Mesothelial cell of epicardium (in vitro differentiated cells): ENCODE measurements around the gene CYP4F12. TPM values are rescaled to one million over a fixed set of nuclear protein-coding genes. Genes with fewer than 3 reads are reported as not detected.

ENCODE experiments used
- total RNA-seq: library from RNA; stranded (reverse); gene quantifications from 3 replicates; pipeline ENCODE4 v1.2.1, GENCODE V29; 2021

The CYP4F12 gene
- total RNA-seq, 1 donor from 2014 or later: not detected

Other genes starting within 250 kb of the CYP4F12 start
- 57.5 to 62.0 TPM (median 60.4 TPM) in 3 replicates for gene WIZ, start 223.1 kb upstream of the CYP4F12 start, total RNA-seq
- gene RASAL3, start 208.5 kb upstream of the CYP4F12 start, total RNA-seq: not detected in 3 replicates
- not detected in 3 replicates for gene PGLYRP2, start 193.6 kb upstream of the CYP4F12 start, total RNA-seq
- gene CYP4F22, start 164.6 kb upstream of the CYP4F12 start, total RNA-seq: not detected in 3 replicates
- gene CYP4F8, start 57.9 kb upstream of the CYP4F12 start, total RNA-seq: not detected in 3 replicates
- gene CYP4F3, start 32.2 kb upstream of the CYP4F12 start, total RNA-seq: not detected in 3 replicates
- gene OR10H2, start 54.9 kb downstream of the CYP4F12 start, total RNA-seq: not detected in 3 replicates
- not detected in 3 replicates for gene OR10H3, start 64.9 kb downstream of the CYP4F12 start, total RNA-seq
- gene OR10H5, start 114.6 kb downstream of the CYP4F12 start, total RNA-seq: not detected in 3 replicates
- 0.04 TPM in 1 of 3 replicates, not detected in the others for gene OR10H1, start 142.6 kb downstream of the CYP4F12 start, total RNA-seq
- gene CYP4F2, start 225.0 kb downstream of the CYP4F12 start, total RNA-seq: not detected in 3 replicates